SK-N-SH treated with all-trans-retinoic acid at 6 μM for 48 hours (cell line): ENCODE measurements around the gene PPFIA1.

Experiments used
- BACH2 ChIP-seq: fragments of 250-450 bp; sonication (Bioruptor Pico); IDR thresholded peaks from 2 replicates; pipeline ENCODE4 v1.9.0; 2021; ENCODE audit warnings: mild to moderate bottlenecking, borderline replicate concordance
- PATZ1 ChIP-seq: fragments of 250-450 bp; sonication (Bioruptor Pico); IDR thresholded peaks from 2 replicates; pipeline ENCODE4 v1.8.0; 2020; ENCODE audit warnings: mild to moderate bottlenecking, moderate library complexity, borderline replicate concordance
- TSHZ2 ChIP-seq: fragments of 250-450 bp; sonication (Bioruptor Pico); IDR thresholded peaks from 2 replicates; pipeline ENCODE4 v1.5.0; 2020; ENCODE audit warnings: mild to moderate bottlenecking, moderate library complexity
- ZC3H10 ChIP-seq: fragments of 250-450 bp; sonication (Bioruptor Pico); IDR thresholded peaks from 2 replicates; pipeline ENCODE4 v1.5.1; 2021; ENCODE audit warnings: mild to moderate bottlenecking, moderate library complexity
- ZNF70 ChIP-seq: fragments of 450-650 bp; formaldehyde crosslinking; IDR thresholded peaks from 2 replicates; pipeline ENCODE4 v1.5.0; 2020; ENCODE audit warnings: mild to moderate bottlenecking, moderate library complexity

GRCh38 chr11:70407814-70408213, 137.3 kb downstream of the PPFIA1 start:
- TF ChIP-seq ZC3H10 (CRISPR knock-in tag) (no peak), ZNF70 (no peak), PATZ1 (CRISPR knock-in tag) (no peak), BACH2 (CRISPR knock-in tag) (no peak), TSHZ2 (no peak)
